GM23248 (cell line): ENCODE results near the gene CST7.

Experiments used
- EZH2 ChIP-seq: fragments of 200-600 bp; sonication (generic); IDR thresholded peaks from 2 replicates; pipeline ENCODE4 v1.6.1; 2018; ENCODE audit warnings: antibody characterized with exemption, mild to moderate bottlenecking; ENCODE audit not compliant: insufficient read depth, poor library complexity, severe bottlenecking
- EZH2phosphoT487 ChIP-seq: fragments of 200-600 bp; sonication (generic); IDR thresholded peaks from 2 replicates; pipeline ENCODE4 v1.6.1; 2018; ENCODE audit warnings: antibody characterized with exemption, moderate library complexity, mild to moderate bottlenecking, low read depth; ENCODE audit not compliant: insufficient read depth

- no peak for TF ChIP-seq EZH2phosphoT487
- TF ChIP-seq EZH2: no peak
Measured at GRCh38 chr20:24943196-24943595, 5.9 kb upstream of the CST7 start.
